GM13977 (cell line): ENCODE measurements around the gene NAXE.
"Not testable (repeated sequence)": the region's sequence is repeated elsewhere in the genome, so short reads cannot be mapped to it uniquely, and the experiment has no call there.

ENCODE experiments used
- DNase-seq: peaks from one replicate; pipeline ENCODE4 v3.0.0; 2012; ENCODE audit warnings: low spot score
- in situ Hi-C: fragments of 300-500 bp; cut with MboI; formaldehyde crosslinking; loops from one replicate; pipeline ENCODE4 v1.12.0; 2022; ENCODE audit warnings: low sequenced_read_pairs, low pct_unique_long_range_greater_than_20kb, mixed read lengths, inconsistent platforms; ENCODE audit not compliant: unreplicated experiment
- TF ChIP-seq, protein P1 (sequence below): IDR thresholded peaks from 2 replicates; pipeline ENCODE4 v1.5.1; 2012; ENCODE audit warnings: mild to moderate bottlenecking, control low read depth; ENCODE audit not compliant: insufficient read depth; ENCODE audit errors: extremely low read depth, missing control alignments

The NAXE gene

GRCh38 chr1:156549390-156549789 lies 42.2 kb upstream of the NAXE start:
- no peak for DNase-seq
- TF ChIP-seq, protein P1, sequence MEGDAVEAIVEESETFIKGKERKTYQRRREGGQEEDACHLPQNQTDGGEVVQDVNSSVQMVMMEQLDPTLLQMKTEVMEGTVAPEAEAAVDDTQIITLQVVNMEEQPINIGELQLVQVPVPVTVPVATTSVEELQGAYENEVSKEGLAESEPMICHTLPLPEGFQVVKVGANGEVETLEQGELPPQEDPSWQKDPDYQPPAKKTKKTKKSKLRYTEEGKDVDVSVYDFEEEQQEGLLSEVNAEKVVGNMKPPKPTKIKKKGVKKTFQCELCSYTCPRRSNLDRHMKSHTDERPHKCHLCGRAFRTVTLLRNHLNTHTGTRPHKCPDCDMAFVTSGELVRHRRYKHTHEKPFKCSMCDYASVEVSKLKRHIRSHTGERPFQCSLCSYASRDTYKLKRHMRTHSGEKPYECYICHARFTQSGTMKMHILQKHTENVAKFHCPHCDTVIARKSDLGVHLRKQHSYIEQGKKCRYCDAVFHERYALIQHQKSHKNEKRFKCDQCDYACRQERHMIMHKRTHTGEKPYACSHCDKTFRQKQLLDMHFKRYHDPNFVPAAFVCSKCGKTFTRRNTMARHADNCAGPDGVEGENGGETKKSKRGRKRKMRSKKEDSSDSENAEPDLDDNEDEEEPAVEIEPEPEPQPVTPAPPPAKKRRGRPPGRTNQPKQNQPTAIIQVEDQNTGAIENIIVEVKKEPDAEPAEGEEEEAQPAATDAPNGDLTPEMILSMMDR = no peak
- in situ Hi-C loops = no loop called here

DNA sequence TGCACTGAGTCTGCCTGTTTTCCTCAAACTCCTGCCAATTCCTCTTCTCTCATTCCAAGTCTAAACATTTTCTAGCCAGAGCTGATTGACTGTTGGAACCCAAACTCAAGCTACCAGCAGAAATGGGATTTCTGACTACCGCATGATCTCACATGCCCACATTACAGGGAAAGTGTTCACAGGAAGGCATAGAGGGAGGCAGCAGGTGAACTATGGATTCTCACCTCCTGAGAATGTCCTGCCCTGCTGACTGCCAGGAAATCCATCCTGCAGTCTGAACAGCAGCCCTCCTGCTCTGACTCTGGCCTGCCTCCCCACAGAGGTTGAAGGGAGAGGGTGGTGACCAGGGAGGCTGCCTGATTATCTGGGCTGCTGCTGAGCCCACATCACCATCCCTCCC lies 41.7 kb upstream of the NAXE start:
- TF ChIP-seq, protein P1 = no peak
- DNase-seq = no peak
- in situ Hi-C loops = no loop called here

DNA sequence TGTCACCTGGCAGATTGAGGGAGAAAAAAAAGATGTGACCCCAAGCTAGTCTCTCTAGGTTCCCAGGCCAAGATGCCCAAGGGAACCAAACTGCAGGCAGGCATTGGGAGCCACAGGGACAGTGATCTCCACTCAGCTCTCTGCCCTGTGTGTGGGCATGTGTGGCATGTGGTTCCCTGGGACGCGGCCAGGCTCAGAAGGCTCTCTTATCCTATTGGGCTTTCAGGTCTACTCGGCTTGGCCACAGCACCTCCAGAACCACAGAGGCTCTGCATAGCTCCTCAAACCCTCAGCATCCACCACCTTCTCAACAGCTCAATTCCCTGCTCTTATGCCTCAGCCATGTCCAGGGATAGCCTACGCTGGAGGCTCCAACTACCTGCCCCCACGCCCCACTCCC lies 41.2 kb upstream of the NAXE start:
- DNase-seq = no peak
- in situ Hi-C loops = no loop called here
- TF ChIP-seq, protein P1 = no peak

DNA sequence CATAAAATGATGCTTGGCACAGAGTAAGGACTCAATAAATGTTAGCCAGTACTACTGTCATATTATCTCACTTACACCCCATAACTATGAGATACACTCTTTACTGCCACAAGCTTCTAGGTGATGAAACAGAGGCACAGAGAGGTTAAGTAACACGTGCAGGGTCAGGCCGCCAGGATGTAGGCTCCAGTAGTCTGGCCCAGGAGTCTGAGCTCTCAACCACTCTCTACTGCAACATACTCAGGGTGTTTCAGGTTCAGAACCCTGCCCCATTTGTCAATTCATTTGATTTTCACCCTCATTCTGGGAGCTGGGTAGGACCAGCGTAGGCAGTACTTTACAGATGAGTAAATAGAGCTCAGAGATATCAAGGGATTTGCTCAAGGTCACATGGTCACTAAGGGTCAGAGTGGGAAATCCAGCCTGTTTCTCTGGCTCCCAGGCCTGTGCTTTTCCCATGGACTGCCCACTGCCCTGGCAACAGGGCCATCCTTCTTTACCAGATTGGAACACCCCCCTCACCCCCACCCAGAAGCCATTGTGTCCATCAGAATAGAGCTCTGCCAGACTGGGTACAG lies 40.4 kb upstream of the NAXE start:
- DNase-seq = no peak
- in situ Hi-C loops = no loop called here
- TF ChIP-seq, protein P1 = no peak

DNA sequence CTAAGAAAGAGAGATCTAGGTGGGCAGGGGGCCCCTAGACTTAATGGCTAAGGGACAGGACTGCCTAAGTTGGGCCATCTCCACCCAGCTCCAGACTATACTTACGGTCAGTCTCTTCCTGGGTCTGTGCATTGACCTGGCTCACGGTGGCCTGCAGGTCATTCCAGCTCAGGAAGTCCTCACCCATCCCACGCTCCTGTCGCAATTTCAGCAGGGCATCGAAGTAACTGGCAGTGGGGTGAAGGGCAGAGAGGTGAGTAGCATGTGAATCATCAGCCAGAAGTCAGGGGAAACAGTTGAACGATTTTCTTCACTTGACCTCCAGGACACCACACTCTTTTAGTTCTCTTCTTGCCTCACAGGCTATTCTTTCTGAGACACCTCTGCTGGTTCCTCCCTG lies 39.7 kb upstream of the NAXE start:
- TF ChIP-seq, protein P1 = no peak
- DNase-seq = no peak
- in situ Hi-C loops = no loop called here

DNA sequence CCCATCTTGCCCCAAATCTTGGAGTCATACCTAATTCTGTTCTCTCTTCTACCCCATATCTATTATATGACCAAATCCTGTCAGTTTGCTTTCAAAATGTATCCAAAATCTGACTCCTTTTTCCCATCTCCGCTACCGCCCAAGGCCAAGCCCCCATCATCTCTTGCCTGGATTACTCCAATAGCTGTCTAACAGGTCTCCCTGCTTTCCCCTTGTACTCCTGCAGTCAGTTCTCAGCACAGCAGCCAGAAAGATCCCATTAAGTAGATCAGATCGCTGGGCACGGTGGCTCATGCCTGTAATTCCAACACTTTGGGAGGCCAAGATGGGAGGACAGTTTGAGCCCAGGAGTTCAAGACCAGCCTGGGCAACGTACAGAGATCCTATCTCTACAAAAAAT lies 39.1 kb upstream of the NAXE start:
- in situ Hi-C loops = no loop called here

GRCh38 chr1:156552937-156553336 lies 38.6 kb upstream of the NAXE start:
- DNase-seq, in situ Hi-C loops: not testable (repeated sequence)

More for the DNA sequence above, 39.1 kb upstream of the NAXE start:
- TF ChIP-seq, protein P1 = no peak
- DNase-seq = no peak
